ENCODE measurements around the gene TBC1D2B. TPM values are rescaled to one million over a fixed set of nuclear protein-coding genes. Genes with fewer than 3 reads are reported as not detected.

TBC1D2B gene
- polyA plus RNA-seq, 3 donors = 5.9 to 53.3 (median 6.2) TPM

- H3K36me3 ChIP-seq (replicated peaks in 1 of 2; ENCODE audit: control insufficient read depth in 1 of 2, insufficient read depth in 2 of 2, low read length in 2 of 2) = peaks cover 11 to 22% of the 10 kb centered on the region in 2 donors
- 59% methylated on average over 7 of the region's 8 CpGs for WGBS (ENCODE audit: insufficient coverage)
- TF ChIP-seq CTCF (IDR thresholded peaks at IDR 0.05) = no peak
- H3K4me3 ChIP-seq (replicated peaks in 1 of 3; ENCODE audit: low read depth in 2 of 3, low read length in 3 of 3) = no peak overlapping the region
- no peaks in the 10 kb centered on the region for H3K27me3 ChIP-seq (ENCODE audit: control insufficient read depth in 2 of 2, insufficient read depth in 2 of 2, low read length in 2 of 2)
- no peak overlapping the region for H3K4me2 ChIP-seq (replicated peaks; ENCODE audit: extremely low read depth, low read length, poor library complexity, severe bottlenecking)
- H3K36me3 Mint-ChIP-seq = peaks cover 42 to 45% of the 10 kb centered on the region in 2 donors
- H3K9ac ChIP-seq (ENCODE audit: insufficient read depth, low read length, poor library complexity, severe bottlenecking) = no peak overlapping the region
- intact Hi-C loops (cut with micrococcal nuclease) = loop anchor here in 1 of 2 donors (5.0 kb wide), 1 partner anchor 34 kb away; no protein-coding TSS in a partner anchor
- peaks cover 0 to 2% (median 0%) of the 10 kb centered on the region in 7 donors for H3K9me3 Mint-ChIP-seq
- H3K27ac Mint-ChIP-seq = peak overlapping the region; percentile 11 to 87 (median 58)
- peaks cover 72 to 75% of the 10 kb centered on the region in 2 donors for H3K4me1 ChIP-seq (ENCODE audit: control insufficient read depth in 1 of 2, insufficient read depth in 2 of 2, low read length in 2 of 2)
- H3K27ac ChIP-seq (ENCODE audit: low read depth in 1 of 2, low read length in 2 of 2) = peak overlapping the region; percentile 6 to 63
- peaks cover 45% of the 10 kb centered on the region for H3K79me2 ChIP-seq (ENCODE audit: insufficient read depth, low read length)
- DNase-seq = no peak
- H3K4me3 Mint-ChIP-seq = no peak overlapping the region
- no peak overlapping the region for H2AFZ ChIP-seq (ENCODE audit: insufficient read depth, low read depth, low read length, poor library complexity, severe bottlenecking)
- peaks cover 23% of the 10 kb centered on the region for H4K20me1 ChIP-seq (ENCODE audit: insufficient read depth, low read length)
- no peaks in the 10 kb centered on the region for H3K9me3 ChIP-seq (replicated peaks in 1 of 2; ENCODE audit: control insufficient read depth in 1 of 2, insufficient read depth in 1 of 2, low read length in 2 of 2)
- peaks cover 77% of the 10 kb centered on the region for H3K4me1 Mint-ChIP-seq
- peaks cover 0 to 1% (median 0%) of the 10 kb centered on the region in 3 donors for H3K27me3 Mint-ChIP-seq (ENCODE audit: low read depth in 3 of 3)
Observed at GRCh38 chr15:78038585-78039247, 38.8 kb downstream of the TBC1D2B start.

GRCh38 chr15:78037779-78038305 is 39.7 kb downstream of the TBC1D2B start:
- Histone ChIP-seq H3K4me3 (replicated peaks in 1 of 3; ENCODE audit: low read depth in 2 of 3, low read length in 3 of 3) (no peak overlapping the region), H2AFZ (ENCODE audit: insufficient read depth, low read depth, low read length, poor library complexity, severe bottlenecking) (no peak overlapping the region), H3K4me2 (replicated peaks; ENCODE audit: extremely low read depth, low read length, poor library complexity, severe bottlenecking) (peak overlapping the region; percentile 13), H4K20me1 (ENCODE audit: insufficient read depth, low read length) (peaks cover 23% of the 10 kb centered on the region), H3K79me2 (ENCODE audit: insufficient read depth, low read length) (peaks cover 44% of the 10 kb centered on the region), H3K4me1 (ENCODE audit: control insufficient read depth in 1 of 2, insufficient read depth in 2 of 2, low read length in 2 of 2) (peaks cover 81 to 84% of the 10 kb centered on the region in 2 donors), H3K36me3 (replicated peaks in 1 of 2; ENCODE audit: control insufficient read depth in 1 of 2, insufficient read depth in 2 of 2, low read length in 2 of 2) (peaks cover 5 to 14% of the 10 kb centered on the region in 2 donors), H3K27me3 (ENCODE audit: control insufficient read depth in 2 of 2, insufficient read depth in 2 of 2, low read length in 2 of 2) (no peaks in the 10 kb centered on the region), H3K9me3 (replicated peaks in 1 of 2; ENCODE audit: control insufficient read depth in 1 of 2, insufficient read depth in 1 of 2, low read length in 2 of 2) (no peaks in the 10 kb centered on the region), H3K9ac (ENCODE audit: insufficient read depth, low read length, poor library complexity, severe bottlenecking) (no peak overlapping the region), H3K27ac (ENCODE audit: low read depth in 1 of 2, low read length in 2 of 2) (peak overlapping the region; percentile 6 to 63)
- 0% methylated on average over 1 of the region's 4 CpGs for WGBS (ENCODE audit: insufficient coverage)
- peak overlapping the region; percentile 27 to 41 for H3K4me3 Mint-ChIP-seq
- peaks cover 86% of the 10 kb centered on the region for H3K4me1 Mint-ChIP-seq
- DNase-seq = no peak
- peaks cover 0 to 1% (median 0%) of the 10 kb centered on the region in 3 donors for H3K27me3 Mint-ChIP-seq (ENCODE audit: low read depth in 3 of 3)
- intact Hi-C loops (cut with micrococcal nuclease) = loop anchor here in 1 of 2 donors (5.0 kb wide), 1 partner anchor 34 kb away; no protein-coding TSS in a partner anchor
- peak overlapping the region; percentile 41 to 87 (median 72) for H3K27ac Mint-ChIP-seq
- peaks cover 0 to 2% (median 0%) of the 10 kb centered on the region in 7 donors for H3K9me3 Mint-ChIP-seq
- H3K36me3 Mint-ChIP-seq = peaks cover 37 to 39% of the 10 kb centered on the region in 2 donors
- no peak for TF ChIP-seq CTCF (IDR thresholded peaks at IDR 0.05)

Data from CD14-positive monocyte (primary cell).